Calu3 (cell line): Measurements from ENCODE around the gene RC3H2. TPM values are rescaled to one million over a fixed set of nuclear protein-coding genes. Genes with fewer than 3 reads are reported as not detected.

ENCODE experiments used
- BruUV-seq: library from RNA; stranded (reverse); fragments of 400-500 nt; replicated peaks from 2 replicates; lab custom pipeline; 2021; lab: Mats Ljungman, UMichigan
- CTCF ChIA-PET: fragments of 300-600 bp; sonication (Branson Sonifier 250); formaldehyde crosslinking; loops from one replicate; lab custom pipeline; 2022; ENCODE audit warnings: antibody characterized with exemption; lab: Charles Lee
- DNase-seq: peaks from one replicate; pipeline ENCODE4 v3.0.0; 2022
- H3K27ac Mint-ChIP-seq: one replicate; pipeline ENCODE4 v1.8.0; 2022; ENCODE audit warnings: mixed read lengths; ENCODE audit not compliant: unreplicated experiment
- H3K27me3 Mint-ChIP-seq: one replicate; pipeline ENCODE4 v1.8.0; 2022; ENCODE audit warnings: mixed read lengths; ENCODE audit not compliant: unreplicated experiment
- H3K36me3 Mint-ChIP-seq: one replicate; pipeline ENCODE4 v1.8.0; 2022; ENCODE audit warnings: mild to moderate bottlenecking, moderate library complexity, mixed read lengths; ENCODE audit not compliant: insufficient read depth, unreplicated experiment
- H3K4me1 Mint-ChIP-seq: one replicate; pipeline ENCODE4 v1.8.0; 2022; ENCODE audit warnings: mild to moderate bottlenecking, low read depth, mixed read lengths; ENCODE audit not compliant: unreplicated experiment
- H3K4me3 Mint-ChIP-seq: one replicate; pipeline ENCODE4 v1.8.0; 2022; ENCODE audit warnings: mild to moderate bottlenecking, low read depth, moderate library complexity, mixed read lengths; ENCODE audit not compliant: unreplicated experiment
- H3K9me3 Mint-ChIP-seq: one replicate; pipeline ENCODE4 v1.8.0; 2022; ENCODE audit warnings: low read depth, mixed read lengths; ENCODE audit not compliant: unreplicated experiment
- intact Hi-C: fragments of 100-400 bp; cut with micrococcal nuclease; formaldehyde crosslinking; loops from one replicate; pipeline ENCODE4 v1.10.0; 2022; ENCODE audit not compliant: unreplicated experiment
- total RNA-seq: library from RNA; stranded (reverse); gene quantifications from 2 replicates; pipeline ENCODE4 v1.2.3, GENCODE V29; 2022
- TF ChIP-seq, protein P1 (sequence below): fragments of 200-600 bp; IDR thresholded peaks from one replicate; pipeline ENCODE4 v1.8.0; 2022; ENCODE audit warnings: antibody characterized with exemption; ENCODE audit not compliant: unreplicated experiment

RC3H2 gene
- total RNA-seq, 1 experiment from 2014 or later: 45.5 TPM

DNA sequence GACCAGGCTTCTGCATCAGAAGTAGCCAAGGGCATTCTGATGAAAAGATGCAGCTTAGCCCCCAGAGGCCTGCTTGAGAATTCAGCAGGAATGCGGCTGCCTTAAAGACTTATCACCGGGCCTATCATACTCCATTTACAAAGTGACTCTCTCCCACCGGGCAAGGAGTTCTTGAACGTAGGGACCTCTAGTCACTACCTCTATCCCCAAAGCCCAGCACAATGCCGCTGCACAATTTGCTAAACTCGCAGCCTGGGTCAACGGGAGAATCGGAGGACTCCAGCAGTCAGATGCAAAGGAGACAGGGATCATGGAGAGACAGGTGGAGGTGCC lies 77.4 kb downstream of the RC3H2 start:
- peak overlapping the region; percentile 92 for H3K4me3 Mint-ChIP-seq
- no peak for DNase-seq
- CTCF ChIA-PET: interaction anchor here (0.6 to 1.1 kb wide), 2 partner anchors 9 to 562 kb away, joined by 3 read pairs; no protein-coding TSS in a partner anchor
- H3K4me1 Mint-ChIP-seq: no peaks in the 10 kb centered on the region
- intact Hi-C loops: no loop called here
- no peaks in the 10 kb centered on the region for H3K27me3 Mint-ChIP-seq
- H3K9me3 Mint-ChIP-seq: no peaks in the 10 kb centered on the region
- H3K27ac Mint-ChIP-seq: peak overlapping the region; percentile 90
- TF ChIP-seq, protein P1, sequence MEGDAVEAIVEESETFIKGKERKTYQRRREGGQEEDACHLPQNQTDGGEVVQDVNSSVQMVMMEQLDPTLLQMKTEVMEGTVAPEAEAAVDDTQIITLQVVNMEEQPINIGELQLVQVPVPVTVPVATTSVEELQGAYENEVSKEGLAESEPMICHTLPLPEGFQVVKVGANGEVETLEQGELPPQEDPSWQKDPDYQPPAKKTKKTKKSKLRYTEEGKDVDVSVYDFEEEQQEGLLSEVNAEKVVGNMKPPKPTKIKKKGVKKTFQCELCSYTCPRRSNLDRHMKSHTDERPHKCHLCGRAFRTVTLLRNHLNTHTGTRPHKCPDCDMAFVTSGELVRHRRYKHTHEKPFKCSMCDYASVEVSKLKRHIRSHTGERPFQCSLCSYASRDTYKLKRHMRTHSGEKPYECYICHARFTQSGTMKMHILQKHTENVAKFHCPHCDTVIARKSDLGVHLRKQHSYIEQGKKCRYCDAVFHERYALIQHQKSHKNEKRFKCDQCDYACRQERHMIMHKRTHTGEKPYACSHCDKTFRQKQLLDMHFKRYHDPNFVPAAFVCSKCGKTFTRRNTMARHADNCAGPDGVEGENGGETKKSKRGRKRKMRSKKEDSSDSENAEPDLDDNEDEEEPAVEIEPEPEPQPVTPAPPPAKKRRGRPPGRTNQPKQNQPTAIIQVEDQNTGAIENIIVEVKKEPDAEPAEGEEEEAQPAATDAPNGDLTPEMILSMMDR: no peak
- H3K36me3 Mint-ChIP-seq: peaks cover 21% of the 10 kb centered on the region
- BruUV-seq: no TSS peak

DNA sequence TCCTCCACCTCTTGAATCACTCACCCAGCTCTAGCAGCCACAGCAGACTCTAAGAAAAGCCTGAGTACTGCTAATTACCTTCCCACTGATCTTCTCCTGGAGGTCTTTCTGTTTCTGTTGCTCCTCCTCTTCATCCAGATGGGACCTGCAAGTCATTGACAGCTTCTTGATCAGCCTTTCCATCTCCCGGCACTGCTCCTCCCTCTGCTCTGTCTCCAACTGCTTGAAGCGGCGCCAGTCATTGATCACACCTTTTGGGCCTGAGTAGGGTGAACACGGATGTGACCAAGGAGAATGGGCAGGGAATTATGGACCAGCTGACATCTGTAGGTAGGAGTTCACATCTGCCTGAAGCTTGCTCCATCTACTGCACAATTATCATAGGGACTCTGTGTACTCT lies 82.2 kb downstream of the RC3H2 start:
- intact Hi-C loops: no loop called here
- no peaks in the 10 kb centered on the region for H3K9me3 Mint-ChIP-seq
- DNase-seq: no peak
- no peak overlapping the region for H3K4me3 Mint-ChIP-seq
- H3K36me3 Mint-ChIP-seq: peaks cover 14% of the 10 kb centered on the region
- no peaks in the 10 kb centered on the region for H3K27me3 Mint-ChIP-seq
- TF ChIP-seq, protein P1: no peak
- no TSS peak for BruUV-seq
- CTCF ChIA-PET: no interaction called here
- H3K27ac Mint-ChIP-seq: no peak overlapping the region
- no peaks in the 10 kb centered on the region for H3K4me1 Mint-ChIP-seq

DNA sequence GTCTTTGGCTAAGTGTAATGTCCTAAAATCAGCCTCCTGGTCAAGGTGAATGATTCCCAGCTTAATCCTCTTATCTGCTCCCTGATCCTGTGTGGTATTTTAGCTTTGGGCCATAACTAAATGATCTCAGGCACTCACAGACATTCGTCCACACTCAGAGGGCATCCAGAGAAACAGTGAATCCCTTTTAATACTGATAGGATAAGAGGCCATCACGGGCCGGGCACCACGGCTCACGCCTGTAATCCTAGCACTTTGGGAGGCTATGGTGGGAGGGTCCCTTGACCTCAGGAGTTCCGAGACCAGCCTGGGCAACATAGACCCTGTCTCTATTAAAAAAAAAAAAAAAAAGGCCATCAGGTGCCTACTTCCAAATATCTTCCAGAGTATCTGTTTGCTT lies 83.1 kb downstream of the RC3H2 start:
- intact Hi-C loops: no loop called here
- Mint-ChIP-seq H3K4me3 (no peak overlapping the region), H3K9me3 (no peaks in the 10 kb centered on the region), H3K4me1 (no peaks in the 10 kb centered on the region), H3K27ac (no peak overlapping the region), H3K36me3 (peaks cover 6% of the 10 kb centered on the region), H3K27me3 (no peaks in the 10 kb centered on the region)
- DNase-seq: no peak
- TF ChIP-seq, protein P1: no peak
- CTCF ChIA-PET: no interaction called here
- BruUV-seq: no TSS peak

DNA sequence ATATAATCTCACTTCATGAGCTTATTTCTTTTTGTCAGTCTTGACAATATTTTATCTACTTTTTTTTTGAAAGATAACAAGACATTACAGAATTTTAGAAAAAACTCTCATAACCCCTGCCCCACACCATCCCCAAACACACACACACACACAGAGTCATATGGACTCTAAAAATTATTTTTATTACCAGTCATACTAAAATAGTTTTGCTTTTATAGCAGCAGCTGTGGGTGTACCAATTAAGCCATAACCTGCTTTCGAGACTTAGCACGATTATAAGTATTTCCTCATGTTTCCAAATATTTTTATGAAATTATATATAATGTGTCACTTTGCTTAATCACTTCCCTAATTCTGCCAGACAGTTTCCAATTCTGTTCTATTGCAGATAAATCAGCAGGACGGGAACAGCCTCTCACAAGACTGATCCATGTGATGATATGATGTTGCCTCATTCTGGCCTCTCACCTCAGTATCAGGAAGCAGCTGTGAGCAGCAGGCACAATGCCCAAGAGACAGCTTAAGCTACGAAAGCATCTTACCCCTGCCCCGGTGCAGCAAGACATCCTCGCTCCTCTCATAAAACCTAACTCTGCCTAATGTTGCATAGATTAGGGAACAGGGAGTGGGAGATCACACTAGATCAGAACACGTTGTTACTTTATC lies 83.7 kb downstream of the RC3H2 start:
- H3K36me3 Mint-ChIP-seq: peaks cover 6% of the 10 kb centered on the region
- H3K27ac Mint-ChIP-seq: no peak overlapping the region
- no peak for DNase-seq
- no peaks in the 10 kb centered on the region for H3K27me3 Mint-ChIP-seq
- TF ChIP-seq, protein P1: no peak
- H3K9me3 Mint-ChIP-seq: no peaks in the 10 kb centered on the region
- H3K4me3 Mint-ChIP-seq: no peak overlapping the region
- CTCF ChIA-PET: no interaction called here
- BruUV-seq: no TSS peak
- intact Hi-C loops: no loop called here
- no peaks in the 10 kb centered on the region for H3K4me1 Mint-ChIP-seq
